Activated CD4-positive, alpha-beta memory T cell treated with anti-CD3 and anti-CD28 coated beads, Interleukin-2, amount 10 ng/mL, durations not matched to agents 7 days and 5 days (primary cell): ENCODE measurements around the gene ZNF540. TPM values are rescaled to one million over a fixed set of nuclear protein-coding genes. Genes with fewer than 3 reads are reported as not detected.
"Not testable (repeated sequence)": the region's sequence is repeated elsewhere in the genome, so short reads cannot be mapped to it uniquely, and the experiment has no call there.

Source experiments
- CTCF ChIA-PET: fragments of 350-600 bp; sonication (Branson Sonifier 250); formaldehyde crosslinking; loops from one replicate; lab custom pipeline; 2021; ENCODE audit warnings: antibody characterized with exemption, inconsistent platforms; lab: Charles Lee
- POLR2A ChIA-PET: fragments of 350-600 bp; sonication (Branson Sonifier 250); formaldehyde crosslinking; loops from one replicate; lab custom pipeline; 2021; ENCODE audit warnings: antibody characterized with exemption; lab: Charles Lee
- DNase-seq: peaks from one replicate; pipeline ENCODE4 v3.0.0-alpha.2; 2020
- H3K27ac Mint-ChIP-seq: one replicate; pipeline ENCODE4 v1.8.0; 2021; ENCODE audit warnings: mild to moderate bottlenecking, mixed read lengths
- H3K27me3 Mint-ChIP-seq: one replicate; pipeline ENCODE4 v1.8.0; 2021; ENCODE audit warnings: mixed read lengths
- H3K36me3 Mint-ChIP-seq: one replicate; pipeline ENCODE4 v1.8.0; 2021; ENCODE audit warnings: low read depth, mixed read lengths
- H3K4me1 Mint-ChIP-seq: one replicate; pipeline ENCODE4 v1.8.0; 2021; ENCODE audit warnings: mixed read lengths
- H3K4me3 Mint-ChIP-seq: one replicate; pipeline ENCODE4 v1.8.0; 2021; ENCODE audit warnings: mild to moderate bottlenecking, mixed read lengths
- H3K9me3 Mint-ChIP-seq: one replicate; pipeline ENCODE4 v1.8.0; 2021; ENCODE audit warnings: mixed read lengths
- total RNA-seq, 2 experiments: library from RNA; stranded (reverse); gene quantifications; one replicate each; pipeline ENCODE4 v1.2.3, GENCODE V29; 2021

Gene ZNF540
- total RNA-seq, 2 experiments from 2014 or later, result 1.4 to 1.5 TPM

DNA sequence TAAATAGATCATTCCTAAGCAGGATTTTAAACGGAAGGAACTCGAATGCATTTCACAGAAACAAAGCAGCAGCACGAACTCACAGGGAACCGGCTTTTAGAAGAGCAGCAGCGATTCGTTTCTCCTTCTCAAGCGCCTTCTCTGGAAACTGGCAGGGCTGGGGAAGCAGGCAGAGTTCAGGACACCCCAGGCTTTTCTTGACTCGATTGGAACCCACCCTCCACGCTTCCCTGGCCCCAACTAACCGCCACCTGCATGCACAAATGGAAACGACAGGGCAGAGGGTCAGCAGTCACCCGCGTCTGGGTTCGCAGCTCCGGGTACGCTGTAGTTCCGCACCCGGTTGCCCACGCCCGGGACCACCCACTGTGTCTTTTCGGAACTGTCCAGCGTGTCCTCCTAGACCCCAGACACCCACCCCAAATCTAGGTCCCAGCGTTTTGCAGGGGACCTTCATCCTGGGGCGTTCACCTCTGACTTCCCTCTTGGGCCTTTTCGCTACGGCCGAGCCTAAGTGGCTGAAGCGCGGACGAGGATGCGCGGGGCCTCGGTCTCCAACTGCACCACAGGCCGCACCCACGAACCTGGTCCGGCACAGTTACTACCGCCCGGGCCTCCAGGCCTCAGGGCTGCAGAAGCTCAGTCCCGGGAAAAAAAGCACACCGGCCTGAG, 60.1 kb downstream of the ZNF540 start:
- no peaks in the 10 kb centered on the region for H3K27me3 Mint-ChIP-seq
- peak overlapping the region; percentile 93 for H3K4me3 Mint-ChIP-seq
- H3K4me1 Mint-ChIP-seq, result peaks cover 27% of the 10 kb centered on the region
- ChIA-PET POLR2A (interaction anchor here (1.3 to 1.6 kb wide), 4 partner anchors 38 to 189 kb away, joined by 5 to 7 read pairs (median 6); partner anchors contain the start of genes ZNF540, ZNF570 and ZNF571), CTCF (no interaction called here)
- peak overlapping the region; percentile 94 for H3K27ac Mint-ChIP-seq
- DNase-seq, result peak; percentile 35
- H3K36me3 Mint-ChIP-seq, result peaks cover 50% of the 10 kb centered on the region
- peaks cover 17% of the 10 kb centered on the region for H3K9me3 Mint-ChIP-seq

DNA sequence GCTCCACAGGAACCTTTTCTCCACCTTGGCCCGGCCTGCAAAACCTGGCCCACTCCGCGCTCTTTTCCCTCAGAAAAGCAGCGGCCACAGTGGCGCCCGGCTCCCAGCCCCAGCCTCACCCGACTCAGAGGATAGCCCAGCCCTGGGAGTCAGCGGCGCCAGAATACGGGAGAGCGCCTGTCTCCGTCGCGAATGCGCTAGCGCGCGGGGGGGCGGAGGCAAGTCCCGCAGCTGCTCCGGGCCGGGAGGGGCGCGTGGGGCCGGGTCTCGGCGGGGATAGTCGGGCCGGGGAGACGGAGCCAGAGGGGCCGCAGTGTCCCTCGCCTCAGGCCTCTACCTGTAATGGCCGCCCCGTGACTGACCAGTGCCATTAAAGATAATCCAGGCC, 60.6 kb downstream of the ZNF540 start, which contains the start of gene ZFP30:
Gene ZFP30 (minus strand): TSS at position 165 of the 388 bp plus-strand sequence. CDS start 7,643 bp downstream, outside the sequence.
- Mint-ChIP-seq H3K4me3 (peak within 1 kb of the TSS; percentile 93), H3K36me3 (peaks cover 45% of the 10 kb centered on the region), H3K4me1 (peaks cover 27% of the 10 kb centered on the region), H3K27me3 (no peaks in the 10 kb centered on the region), H3K27ac (peak within 1 kb of the TSS; percentile 94), H3K9me3 (peaks cover 17% of the 10 kb centered on the region)
- DNase-seq, result peak; percentile 81
- POLR2A ChIA-PET, result interaction anchor here (1.3 to 1.6 kb wide), 4 partner anchors 37 to 189 kb away, joined by 5 to 7 read pairs (median 6); partner anchors contain the start of genes ZNF540, ZNF570 and ZNF571
- CTCF ChIA-PET, result no interaction called here

DNA sequence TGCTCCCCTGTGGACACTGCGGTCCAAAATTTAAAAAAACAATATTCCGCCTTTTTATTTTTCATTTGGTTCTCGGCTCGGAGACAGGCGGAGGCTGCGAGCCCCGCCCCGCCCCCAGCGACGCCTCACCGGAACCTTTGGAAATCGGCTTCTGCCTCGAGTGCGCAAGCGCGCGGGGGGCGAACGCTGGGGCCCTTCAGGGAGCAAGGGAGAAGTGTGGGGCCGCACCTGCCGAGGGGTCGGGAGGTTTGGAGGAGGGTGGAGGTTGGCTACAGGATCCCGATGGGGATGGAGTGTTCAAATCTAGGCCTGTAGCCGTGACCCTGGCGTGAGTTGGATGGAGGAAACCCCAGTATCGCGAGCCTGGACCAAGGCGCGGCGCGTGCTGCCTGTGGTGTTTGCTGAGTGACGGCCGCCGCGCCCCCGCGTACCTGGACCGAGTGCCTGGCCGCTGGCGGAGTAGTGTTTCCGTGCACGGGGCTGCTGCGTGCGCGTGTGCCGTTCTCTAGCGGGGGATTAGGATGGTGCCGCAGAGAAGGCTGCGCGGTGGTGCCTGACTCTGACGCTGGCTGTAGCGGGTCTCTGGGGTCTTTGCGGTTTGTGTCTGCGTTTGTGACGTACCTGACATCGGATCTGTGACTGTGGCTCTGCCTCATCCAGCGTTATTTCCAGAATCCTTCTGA, 61.2 kb downstream of the ZNF540 start:
- Mint-ChIP-seq H3K27me3 (no peaks in the 10 kb centered on the region), H3K36me3 (peaks cover 39% of the 10 kb centered on the region), H3K4me1 (peaks cover 27% of the 10 kb centered on the region), H3K9me3 (peaks cover 18% of the 10 kb centered on the region), H3K27ac (peak overlapping the region; percentile 94), H3K4me3 (peak overlapping the region; percentile 93)
- ChIA-PET POLR2A (interaction anchor here (1.3 to 1.6 kb wide), 4 partner anchors 37 to 190 kb away, joined by 5 to 7 read pairs (median 6); partner anchors contain the start of genes ZNF540, ZNF570 and ZNF571), CTCF (no interaction called here)
- DNase-seq, result peak; percentile 85

DNA sequence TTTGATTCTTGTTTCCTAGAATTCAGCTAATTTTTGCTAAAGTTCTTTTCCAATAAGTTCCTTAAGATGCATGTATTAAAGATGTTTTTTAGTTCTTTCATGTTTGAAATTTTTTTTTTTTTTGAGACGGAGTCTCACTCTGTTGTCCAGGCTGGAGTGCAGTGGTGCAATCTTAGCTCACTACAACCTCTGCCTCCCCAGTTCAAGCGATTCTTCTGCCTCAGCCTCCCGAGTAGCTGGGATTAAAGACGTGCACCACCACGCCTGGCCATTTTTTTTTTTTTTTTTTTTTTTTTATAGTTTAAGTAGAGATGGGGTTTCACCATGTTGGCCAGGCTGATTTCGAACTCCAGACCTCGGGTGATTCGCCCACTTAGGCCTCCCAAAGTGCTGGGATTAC, 62.5 kb downstream of the ZNF540 start:
- DNase-seq, H3K27me3 Mint-ChIP-seq, H3K27ac Mint-ChIP-seq, CTCF ChIA-PET: not testable (repeated sequence)
- peak overlapping the region; percentile 47 for H3K4me3 Mint-ChIP-seq
- peaks cover 27% of the 10 kb centered on the region for H3K4me1 Mint-ChIP-seq
- peaks cover 32% of the 10 kb centered on the region for H3K36me3 Mint-ChIP-seq
- peaks cover 24% of the 10 kb centered on the region for H3K9me3 Mint-ChIP-seq
- POLR2A ChIA-PET, result interaction anchor here (1.1 kb wide), 1 partner anchor 8 kb away, joined by 3 read pairs; no protein-coding TSS in a partner anchor

Other genes starting within 250 kb of the ZNF540 start
- 1 to 10 TPM; 4.3 to 4.8 TPM for gene ZNF527, start 223.8 kb upstream of the ZNF540 start, total RNA-seq
- gene ZNF569, start 127.4 kb upstream of the ZNF540 start, total RNA-seq, result 1 to 10 TPM; 6.4 to 7.6 TPM
- 1 to 10 TPM; 5.0 to 5.7 TPM for gene ZNF570, start 125.5 kb upstream of the ZNF540 start, total RNA-seq
- 1 to 10 TPM; 2.1 to 2.3 TPM for gene ZNF793, start 87.9 kb upstream of the ZNF540 start, total RNA-seq
- gene ZNF571, start 84 bp upstream of the ZNF540 start, total RNA-seq, result 1 to 10 TPM; 1.5 to 2.9 TPM
- gene ZFP30, start 60.6 kb downstream of the ZNF540 start, total RNA-seq, result 10 to 100 TPM; 11.9 to 14.2 TPM
- gene ZNF607, start 124.9 kb downstream of the ZNF540 start, total RNA-seq, result 1 to 10 TPM; 4.0 to 5.1 TPM
- 1 to 10 TPM; 6.0 to 6.5 TPM for gene ZNF573, start 184.7 kb downstream of the ZNF540 start, total RNA-seq